Panc1 (cell line): ENCODE data around the gene ADAM22. TPM values are rescaled to one million over a fixed set of nuclear protein-coding genes. Genes with fewer than 3 reads are reported as not detected.

Source experiments
- ATAC-seq: fragments of 200-7000 bp; cut with Tn5 transposase; 2 replicates; pipeline ENCODE4 v1.9.1; 2020; ENCODE audit warnings: mild to moderate bottlenecking, moderate library complexity
- BruUV-seq: library from RNA; stranded (reverse); fragments of 400-500 nt; replicated peaks from 2 replicates; lab custom pipeline; 2021; lab: Mats Ljungman, UMichigan
- CTCF ChIA-PET: fragments of 300-600 bp; sonication (Branson Sonifier 250); formaldehyde crosslinking; loops from one replicate; lab custom pipeline; 2022; ENCODE audit warnings: antibody characterized with exemption; lab: Charles Lee
- POLR2A ChIA-PET: fragments of 300-600 bp; sonication (Branson Sonifier 250); formaldehyde crosslinking; loops from one replicate; lab custom pipeline; 2022; ENCODE audit warnings: antibody characterized with exemption; lab: Charles Lee
- DNase-seq: peaks from one replicate; pipeline ENCODE4 v3.0.0-alpha.2; 2010; ENCODE audit warnings: low read depth, low spot score
- H3K27ac ChIP-seq: 2 replicates; pipeline ENCODE4 v1.5.1; 2011; ENCODE audit warnings: mild to moderate bottlenecking, low read length, inconsistent platforms
- H3K27me3 ChIP-seq: fragments of 200-500 bp; sonication (Bioruptor generic); 2 replicates; pipeline ENCODE4 v1.6.0; 2014; ENCODE audit warnings: low read length, inconsistent platforms; ENCODE audit not compliant: control insufficient read depth, insufficient read depth
- H3K36me3 ChIP-seq: fragments of 200-500 bp; sonication (Bioruptor generic); 2 replicates; pipeline ENCODE4 v1.5.1; 2014; ENCODE audit warnings: inconsistent platforms, mild to moderate bottlenecking, low read length, moderate library complexity; ENCODE audit not compliant: control insufficient read depth, insufficient read depth
- H3K4me1 ChIP-seq: 2 replicates; pipeline ENCODE4 v1.5.1; 2011; ENCODE audit warnings: inconsistent platforms, mild to moderate bottlenecking, low read length, moderate library complexity; ENCODE audit not compliant: control insufficient read depth, insufficient read depth
- H3K4me3 ChIP-seq, 2 experiments: 2 replicates each; pipeline ENCODE4 v1.5.1; 2011 to 2012; ENCODE audit warnings: low read depth in 2 of 2, low read length in 2 of 2, mild to moderate bottlenecking in 2 of 2, inconsistent platforms in 1 of 2, moderate library complexity in 1 of 2
- H3K9me3 ChIP-seq: fragments of 200-500 bp; sonication (Bioruptor generic); 2 replicates; pipeline ENCODE4 v1.5.1; 2014; ENCODE audit warnings: low read depth, mild to moderate bottlenecking, inconsistent platforms, low read length, moderate library complexity; ENCODE audit not compliant: control insufficient read depth, insufficient read depth
- POLR2AphosphoS5 ChIP-seq: IDR thresholded peaks from 2 replicates; pipeline ENCODE4 v1.6.1; 2012; ENCODE audit warnings: mild to moderate bottlenecking, low read depth, low read length, moderate library complexity
- SIN3A ChIP-seq: IDR thresholded peaks from 2 replicates; pipeline ENCODE4 v1.6.1; 2012; ENCODE audit warnings: low read depth, mild to moderate bottlenecking, low read length, moderate library complexity, borderline replicate concordance; ENCODE audit not compliant: insufficient read depth
- TCF7L2 ChIP-seq: IDR thresholded peaks from 2 replicates; pipeline ENCODE4 v1.6.1; 2011; ENCODE audit warnings: mild to moderate bottlenecking, low read depth, low read length, inconsistent platforms
- in situ Hi-C: cut with HindIII; loops from 2 replicates; pipeline ENCODE4 v1.10.0; 2016; ENCODE audit warnings: low sequenced_read_pairs, low pct_unique_long_range_greater_than_20kb
- intact Hi-C: fragments of 100-400 bp; cut with micrococcal nuclease; formaldehyde crosslinking; loops from one replicate; pipeline ENCODE4 v1.10.0; 2022; ENCODE audit not compliant: unreplicated experiment
- total RNA-seq: library from RNA; stranded (reverse); gene quantifications from one replicate; pipeline ENCODE4 v1.2.1, GENCODE V29; 2021; ENCODE audit not compliant: unreplicated experiment
- TF ChIP-seq, protein P1 (sequence below), 2 experiments: IDR thresholded peaks; 2 replicates each; pipeline ENCODE4 v1.6.1; 2011 to 2012; ENCODE audit warnings: low read depth in 2 of 2, control low read depth in 1 of 2, low read length in 1 of 2, mild to moderate bottlenecking in 1 of 2, moderate library complexity in 1 of 2; ENCODE audit not compliant: insufficient read depth in 1 of 2
- TF ChIP-seq, protein P2 (sequence below): fragments of 450-650 bp; IDR thresholded peaks from 2 replicates; pipeline ENCODE4 v1.5.1; 2017; ENCODE audit warnings: mild to moderate bottlenecking

ADAM22 gene
- total RNA-seq, 1 experiment from 2014 or later, result 4.2 TPM

DNA sequence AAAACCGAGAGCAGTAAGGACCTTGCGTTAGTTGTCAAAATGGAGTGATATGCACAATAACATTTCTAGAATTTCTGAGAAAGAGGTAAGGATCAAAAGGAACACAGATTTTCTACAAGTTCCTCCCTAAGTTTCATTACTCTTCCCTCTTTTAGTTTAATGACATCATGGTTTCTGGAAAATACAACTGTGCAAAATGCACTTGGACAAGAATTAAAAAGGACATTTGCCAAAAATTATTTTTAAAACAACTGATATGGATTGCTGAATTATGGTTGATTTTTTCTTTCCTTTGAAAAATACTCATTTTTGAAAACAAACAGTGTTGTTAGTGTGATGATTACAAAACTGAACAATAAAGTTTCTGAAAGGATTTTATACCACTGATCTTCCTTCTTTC, 233.7 kb downstream of the ADAM22 start:
- Histone ChIP-seq H3K4me3 (no peak overlapping the region), H3K36me3 (no peaks in the 10 kb centered on the region), H3K27ac (no peak overlapping the region), H3K9me3 (no peaks in the 10 kb centered on the region), H3K4me1 (no peaks in the 10 kb centered on the region), H3K27me3 (no peaks in the 10 kb centered on the region; the same call in 1 of the 2 replicates)
- intact Hi-C loops, result loop anchor here (10.0 kb wide), 1 partner anchor 373 kb away; no protein-coding TSS in a partner anchor
- ATAC-seq, result no peak
- in situ Hi-C loops, result no loop called here
- no TSS peak for BruUV-seq
- DNase-seq, result no peak
- POLR2A ChIA-PET, result no interaction called here
- CTCF ChIA-PET, result no interaction called here
- no peak for TF ChIP-seq POLR2AphosphoS5
- no peak for TF ChIP-seq SIN3A
- TF ChIP-seq, protein P1, sequence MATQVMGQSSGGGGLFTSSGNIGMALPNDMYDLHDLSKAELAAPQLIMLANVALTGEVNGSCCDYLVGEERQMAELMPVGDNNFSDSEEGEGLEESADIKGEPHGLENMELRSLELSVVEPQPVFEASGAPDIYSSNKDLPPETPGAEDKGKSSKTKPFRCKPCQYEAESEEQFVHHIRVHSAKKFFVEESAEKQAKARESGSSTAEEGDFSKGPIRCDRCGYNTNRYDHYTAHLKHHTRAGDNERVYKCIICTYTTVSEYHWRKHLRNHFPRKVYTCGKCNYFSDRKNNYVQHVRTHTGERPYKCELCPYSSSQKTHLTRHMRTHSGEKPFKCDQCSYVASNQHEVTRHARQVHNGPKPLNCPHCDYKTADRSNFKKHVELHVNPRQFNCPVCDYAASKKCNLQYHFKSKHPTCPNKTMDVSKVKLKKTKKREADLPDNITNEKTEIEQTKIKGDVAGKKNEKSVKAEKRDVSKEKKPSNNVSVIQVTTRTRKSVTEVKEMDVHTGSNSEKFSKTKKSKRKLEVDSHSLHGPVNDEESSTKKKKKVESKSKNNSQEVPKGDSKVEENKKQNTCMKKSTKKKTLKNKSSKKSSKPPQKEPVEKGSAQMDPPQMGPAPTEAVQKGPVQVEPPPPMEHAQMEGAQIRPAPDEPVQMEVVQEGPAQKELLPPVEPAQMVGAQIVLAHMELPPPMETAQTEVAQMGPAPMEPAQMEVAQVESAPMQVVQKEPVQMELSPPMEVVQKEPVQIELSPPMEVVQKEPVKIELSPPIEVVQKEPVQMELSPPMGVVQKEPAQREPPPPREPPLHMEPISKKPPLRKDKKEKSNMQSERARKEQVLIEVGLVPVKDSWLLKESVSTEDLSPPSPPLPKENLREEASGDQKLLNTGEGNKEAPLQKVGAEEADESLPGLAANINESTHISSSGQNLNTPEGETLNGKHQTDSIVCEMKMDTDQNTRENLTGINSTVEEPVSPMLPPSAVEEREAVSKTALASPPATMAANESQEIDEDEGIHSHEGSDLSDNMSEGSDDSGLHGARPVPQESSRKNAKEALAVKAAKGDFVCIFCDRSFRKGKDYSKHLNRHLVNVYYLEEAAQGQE (IDR thresholded peaks at IDR 0.05; ENCODE audit: insufficient read depth in 1 of 2, low read depth in 2 of 2, low read length in 1 of 2), result no peak
- no peak for TF ChIP-seq TCF7L2
- TF ChIP-seq, protein P2, sequence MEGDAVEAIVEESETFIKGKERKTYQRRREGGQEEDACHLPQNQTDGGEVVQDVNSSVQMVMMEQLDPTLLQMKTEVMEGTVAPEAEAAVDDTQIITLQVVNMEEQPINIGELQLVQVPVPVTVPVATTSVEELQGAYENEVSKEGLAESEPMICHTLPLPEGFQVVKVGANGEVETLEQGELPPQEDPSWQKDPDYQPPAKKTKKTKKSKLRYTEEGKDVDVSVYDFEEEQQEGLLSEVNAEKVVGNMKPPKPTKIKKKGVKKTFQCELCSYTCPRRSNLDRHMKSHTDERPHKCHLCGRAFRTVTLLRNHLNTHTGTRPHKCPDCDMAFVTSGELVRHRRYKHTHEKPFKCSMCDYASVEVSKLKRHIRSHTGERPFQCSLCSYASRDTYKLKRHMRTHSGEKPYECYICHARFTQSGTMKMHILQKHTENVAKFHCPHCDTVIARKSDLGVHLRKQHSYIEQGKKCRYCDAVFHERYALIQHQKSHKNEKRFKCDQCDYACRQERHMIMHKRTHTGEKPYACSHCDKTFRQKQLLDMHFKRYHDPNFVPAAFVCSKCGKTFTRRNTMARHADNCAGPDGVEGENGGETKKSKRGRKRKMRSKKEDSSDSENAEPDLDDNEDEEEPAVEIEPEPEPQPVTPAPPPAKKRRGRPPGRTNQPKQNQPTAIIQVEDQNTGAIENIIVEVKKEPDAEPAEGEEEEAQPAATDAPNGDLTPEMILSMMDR, result no peak

DNA sequence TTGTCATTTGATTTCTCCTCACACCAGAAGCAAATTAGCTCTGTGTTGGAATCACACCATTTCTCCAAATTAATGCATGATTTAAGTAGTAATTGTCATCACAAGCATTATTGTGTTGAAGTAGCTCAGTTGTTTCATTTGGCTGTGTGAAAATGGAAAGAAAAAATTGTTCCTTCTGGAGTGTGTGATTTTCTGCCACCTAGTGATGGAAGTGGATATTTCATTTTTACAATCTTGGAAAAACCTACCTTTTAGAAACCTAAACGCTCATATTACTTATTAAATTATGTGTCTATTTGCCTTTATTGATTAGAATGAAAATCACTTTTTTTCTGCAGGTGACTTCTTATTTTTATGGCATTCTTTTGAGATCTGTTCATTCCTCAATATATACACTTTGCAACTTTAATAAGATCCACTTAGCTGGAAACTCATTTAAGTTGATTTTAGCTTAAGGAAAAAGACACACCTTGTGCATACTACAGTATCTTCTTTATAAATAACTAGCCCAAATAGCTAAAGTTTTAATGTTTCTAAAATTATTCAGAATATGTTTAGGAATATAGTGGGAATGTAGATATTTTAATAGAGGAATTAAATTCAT, 235.8 kb downstream of the ADAM22 start:
- ChIA-PET CTCF (interaction anchor here (0.5 kb wide), 2 partner anchors 339 to 686 kb away, joined by 3 read pairs; no protein-coding TSS in a partner anchor), POLR2A (no interaction called here)
- Histone ChIP-seq H3K27ac (no peak overlapping the region), H3K36me3 (no peaks in the 10 kb centered on the region), H3K27me3 (no peaks in the 10 kb centered on the region; the same call in 1 of the 2 replicates), H3K9me3 (no peaks in the 10 kb centered on the region), H3K4me3 (no peak overlapping the region), H3K4me1 (no peaks in the 10 kb centered on the region)
- TF ChIP-seq, protein P2, result peak; percentile 71; the same call in 1 of the 2 replicates
- TF ChIP-seq POLR2AphosphoS5, result no peak
- DNase-seq (peak; percentile 2), ATAC-seq (no peak)
- intact Hi-C loops (loop anchor here (10.0 kb wide), 1 partner anchor 375 kb away; no protein-coding TSS in a partner anchor), in situ Hi-C loops (no loop called here)
- no TSS peak for BruUV-seq
